PFSK-1 (cell line): ENCODE data around the gene CCDC63.

Source experiments
- FOXP2 ChIP-seq: optimal IDR thresholded peaks from 2 replicates; pipeline ENCODE3; 2011; ENCODE audit warnings: borderline replicate concordance, control low read depth, inconsistent platforms; ENCODE audit not compliant: insufficient read depth; ENCODE audit errors: extremely low read length, extremely low read depth
- SIN3A ChIP-seq: IDR thresholded peaks from 2 replicates; pipeline ENCODE4 v1.6.1; 2012; ENCODE audit warnings: mild to moderate bottlenecking, low read length, moderate library complexity, borderline replicate concordance; ENCODE audit not compliant: insufficient read depth
- TAF1 ChIP-seq: IDR thresholded peaks from 2 replicates; pipeline ENCODE4 v1.6.1; 2012; ENCODE audit warnings: low read length, control low read depth, borderline replicate concordance; ENCODE audit not compliant: insufficient read depth

DNA sequence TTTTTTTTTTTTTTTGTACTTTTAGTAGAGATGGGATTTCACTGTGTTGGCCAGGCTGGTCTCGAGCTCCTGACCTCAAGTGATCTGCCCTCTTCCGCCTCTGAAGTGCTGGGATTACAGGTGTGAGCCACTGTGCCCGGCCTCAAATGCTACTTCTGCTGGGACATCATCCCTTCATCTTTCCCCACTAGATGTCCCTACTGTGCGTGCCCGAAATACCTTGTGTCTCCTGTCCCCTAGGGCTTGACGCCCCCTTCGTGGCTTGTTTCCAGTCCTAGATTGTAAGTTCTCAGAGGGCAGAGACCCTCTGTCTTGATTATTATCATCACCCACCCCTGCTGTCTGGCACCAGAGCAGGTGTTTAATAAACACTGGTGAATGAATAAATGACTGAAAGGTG lies 14.9 kb downstream of the CCDC63 start:
- no peak for TF ChIP-seq SIN3A
- no peak for TF ChIP-seq TAF1
- no peak for TF ChIP-seq FOXP2
